ENCODE data around the gene NLRP6. TPM values are rescaled to one million over a fixed set of nuclear protein-coding genes. Genes with fewer than 3 reads are reported as not detected.
"Not testable (repeated sequence)": the region's sequence is repeated elsewhere in the genome, so short reads cannot be mapped to it uniquely, and the experiment has no call there.

Gene NLRP6
- total and polyA plus RNA-seq, 2 experiments from 2014 or later = 1.4 TPM; not detected in 1

- H3K27me3 ChIP-seq; H3K9me3 ChIP-seq (ENCODE audit: low read depth); H3K36me3 ChIP-seq (replicated peaks; ENCODE audit: insufficient read depth, low read depth); DNase-seq (ENCODE audit: low spot score); H2AFZ ChIP-seq; H3K79me2 ChIP-seq; H4K20me1 ChIP-seq (ENCODE audit: insufficient read depth, poor library complexity, severe bottlenecking); H3K9me2 ChIP-seq (replicated peaks; ENCODE audit: insufficient read depth): not testable (repeated sequence)
- Histone ChIP-seq H3K4me1 (ENCODE audit: insufficient read depth) (peaks cover 32% of the 10 kb centered on the region), H3K4me3 (peak overlapping the region; percentile 15), H3K27ac (peak overlapping the region; percentile 82), H3K4me2 (peak overlapping the region; percentile 79)
- WGBS (ENCODE audit: low lambda C conversion rate, missing lambda C conversion rate) = 55% methylated on average over 24 of the region's 24 CpGs
Observed at GRCh38 chr11:308740-309665, 30.8 kb downstream of the NLRP6 start.

- Histone ChIP-seq H3K79me2 (peaks cover 10% of the 10 kb centered on the region), H3K4me2 (peak overlapping the region; percentile 79), H3K4me1 (ENCODE audit: insufficient read depth) (peaks cover 35% of the 10 kb centered on the region), H3K27ac (peak overlapping the region; percentile 82)
- not testable (repeated sequence) for H2AFZ ChIP-seq; H3K27me3 ChIP-seq; H3K4me3 ChIP-seq; H3K9me2 ChIP-seq (replicated peaks; ENCODE audit: insufficient read depth); DNase-seq (ENCODE audit: low spot score); H3K9me3 ChIP-seq (ENCODE audit: low read depth); H4K20me1 ChIP-seq (ENCODE audit: insufficient read depth, poor library complexity, severe bottlenecking); H3K36me3 ChIP-seq (replicated peaks; ENCODE audit: insufficient read depth, low read depth)
- WGBS (ENCODE audit: low lambda C conversion rate, missing lambda C conversion rate) = 28% methylated on average over 5 of the region's 18 CpGs
Observed at GRCh38 chr11:309979-310572, 31.9 kb downstream of the NLRP6 start.

- not testable (repeated sequence) for H3K9me2 ChIP-seq (replicated peaks; ENCODE audit: insufficient read depth); H3K4me3 ChIP-seq; H2AFZ ChIP-seq; DNase-seq (ENCODE audit: low spot score); H4K20me1 ChIP-seq (ENCODE audit: insufficient read depth, poor library complexity, severe bottlenecking); H3K36me3 ChIP-seq (replicated peaks; ENCODE audit: insufficient read depth, low read depth); H3K27ac ChIP-seq; H3K27me3 ChIP-seq; H3K9me3 ChIP-seq (ENCODE audit: low read depth)
- Histone ChIP-seq H3K4me2 (peak overlapping the region; percentile 84), H3K4me1 (ENCODE audit: insufficient read depth) (peaks cover 46% of the 10 kb centered on the region), H3K79me2 (peaks cover 21% of the 10 kb centered on the region)
- 10% methylated on average over 11 of the region's 71 CpGs for WGBS (ENCODE audit: low lambda C conversion rate, missing lambda C conversion rate)
Observed at GRCh38 chr11:311013-311748, 33.0 kb downstream of the NLRP6 start.

GRCh38 chr11:312092-312816 lies 34.0 kb downstream of the NLRP6 start:
- peaks cover 53% of the 10 kb centered on the region for H3K4me1 ChIP-seq (ENCODE audit: insufficient read depth)
- no peak for DNase-seq (ENCODE audit: low spot score)
- H3K27me3 ChIP-seq = peaks cover 9% of the 10 kb centered on the region
- H4K20me1 ChIP-seq (ENCODE audit: insufficient read depth, poor library complexity, severe bottlenecking) = no peaks in the 10 kb centered on the region
- H3K4me3 ChIP-seq = no peak overlapping the region
- no peak overlapping the region for H2AFZ ChIP-seq
- WGBS (ENCODE audit: low lambda C conversion rate, missing lambda C conversion rate) = 62% methylated on average over 12 of the region's 14 CpGs
- no peaks in the 10 kb centered on the region for H3K9me2 ChIP-seq (replicated peaks; ENCODE audit: insufficient read depth)
- peak overlapping the region; percentile 84 for H3K4me2 ChIP-seq
- no peaks in the 10 kb centered on the region for H3K36me3 ChIP-seq (replicated peaks; ENCODE audit: insufficient read depth, low read depth)
- no peak for TF ChIP-seq EZH2phosphoT487 (IDR thresholded peaks at IDR 0.05; ENCODE audit: low read depth, severe bottlenecking, unreplicated experiment)
- TF ChIP-seq EZH2 (IDR thresholded peaks at IDR 0.05; ENCODE audit: borderline replicate concordance) = no peak
- no peak for TF ChIP-seq CTCF (IDR thresholded peaks at IDR 0.05; ENCODE audit: poor library complexity)
- peak overlapping the region; percentile 89 for H3K27ac ChIP-seq
- H3K9me3 ChIP-seq (ENCODE audit: low read depth) = no peaks in the 10 kb centered on the region
- H3K79me2 ChIP-seq = peaks cover 32% of the 10 kb centered on the region

Measured in hepatocyte (in vitro differentiated cells).